T-helper 1 cell (primary cell): Measurements from ENCODE around the gene SPTB.

Source experiments
- DNase-seq, 5 donors: peaks; one replicate each; pipeline ENCODE4 v3.0.0-alpha.2; 2012 to 2020

SPTB gene

GRCh38 chr14:64784006-64784405 is 95.7 kb downstream of the SPTB start:
- no peak for DNase-seq

- DNase-seq, result no peak
Measured at GRCh38 chr14:64782196-64782595, 97.5 kb downstream of the SPTB start.

DNA sequence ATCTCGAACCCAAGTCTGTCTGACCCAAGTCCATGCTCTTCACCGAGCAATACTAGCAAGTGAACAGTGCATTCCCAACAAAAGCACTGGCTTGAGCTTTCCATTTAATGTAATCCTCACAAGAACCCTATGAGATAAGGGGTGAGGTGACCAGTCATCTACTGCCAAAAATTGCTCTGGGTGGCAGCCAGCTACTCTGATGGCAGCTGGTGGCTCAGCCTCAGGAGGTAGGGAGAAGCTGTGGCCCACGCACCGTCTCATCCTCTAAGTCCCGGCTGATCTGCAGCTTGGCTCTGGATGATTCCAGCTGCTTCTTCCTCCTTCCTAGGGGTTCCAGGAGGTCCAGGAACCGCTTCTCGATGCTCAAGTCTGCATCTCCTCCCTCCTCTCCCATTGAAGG is 100.2 kb downstream of the SPTB start:
- DNase-seq, result no peak

GRCh38 chr14:64778104-64778754 is 101.5 kb downstream of the SPTB start:
- DNase-seq, result no peak

- DNase-seq, result no peak
Measured at GRCh38 chr14:64777461-64777860, 102.2 kb downstream of the SPTB start.

DNA sequence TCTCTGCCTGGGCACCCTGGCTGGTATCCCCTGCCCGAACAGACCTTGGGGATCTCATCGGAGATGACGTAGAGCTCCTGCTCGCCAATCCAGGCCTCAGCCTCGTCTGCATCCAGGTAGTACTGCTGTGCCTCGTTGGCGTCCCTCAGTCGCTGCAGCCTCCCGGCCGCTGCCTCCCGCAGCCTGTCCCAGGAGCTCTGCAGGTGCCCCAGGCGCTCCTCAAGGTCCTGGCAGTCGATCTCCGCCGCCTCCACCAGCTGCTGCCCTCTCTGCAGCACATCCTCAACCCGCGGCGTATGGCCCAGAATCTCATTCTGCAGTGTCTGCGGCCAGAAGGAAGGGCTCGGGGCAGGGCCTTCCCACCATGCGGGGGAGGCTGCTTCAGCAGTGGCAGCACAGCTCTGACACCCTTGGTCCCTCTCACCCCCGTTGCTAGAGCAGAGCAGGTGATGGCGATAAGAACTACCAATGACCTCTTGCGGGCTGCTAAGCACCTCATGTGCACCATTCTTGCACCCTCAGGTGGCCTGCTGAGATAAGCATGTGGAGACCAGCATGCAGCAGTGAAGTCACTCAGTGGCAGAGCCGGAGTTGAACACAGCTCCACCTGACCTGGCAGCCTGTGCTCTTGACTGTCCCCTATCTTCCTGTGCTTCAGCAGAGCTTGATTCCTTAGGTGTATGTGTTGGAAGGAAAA is 104.5 kb downstream of the SPTB start:
- no peak for DNase-seq

DNA sequence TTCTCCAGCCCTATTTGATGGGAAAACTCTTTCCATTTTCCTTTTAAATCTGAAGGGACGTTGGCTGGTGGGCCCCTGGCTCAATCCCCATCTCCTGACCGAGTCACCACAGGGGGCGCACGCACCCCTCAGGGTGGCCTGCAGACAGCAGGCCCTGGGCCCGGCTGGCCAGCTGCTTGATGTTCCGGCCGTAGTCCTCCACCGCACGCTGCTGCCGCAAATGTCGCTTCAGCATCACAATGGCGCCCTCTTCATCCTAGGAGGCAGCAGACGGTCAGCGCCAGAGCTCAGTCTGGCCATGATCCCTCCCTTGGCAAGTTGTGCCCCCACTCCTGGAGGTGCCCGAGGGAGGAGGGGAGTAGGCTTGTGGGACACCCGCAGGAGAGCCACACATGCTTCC is 105.4 kb downstream of the SPTB start:
- DNase-seq, result no peak

GRCh38 chr14:64773577-64773976 is 106.1 kb downstream of the SPTB start:
- DNase-seq, result no peak

GRCh38 chr14:64773046-64773445 is 106.7 kb downstream of the SPTB start:
- no peak for DNase-seq

DNA sequence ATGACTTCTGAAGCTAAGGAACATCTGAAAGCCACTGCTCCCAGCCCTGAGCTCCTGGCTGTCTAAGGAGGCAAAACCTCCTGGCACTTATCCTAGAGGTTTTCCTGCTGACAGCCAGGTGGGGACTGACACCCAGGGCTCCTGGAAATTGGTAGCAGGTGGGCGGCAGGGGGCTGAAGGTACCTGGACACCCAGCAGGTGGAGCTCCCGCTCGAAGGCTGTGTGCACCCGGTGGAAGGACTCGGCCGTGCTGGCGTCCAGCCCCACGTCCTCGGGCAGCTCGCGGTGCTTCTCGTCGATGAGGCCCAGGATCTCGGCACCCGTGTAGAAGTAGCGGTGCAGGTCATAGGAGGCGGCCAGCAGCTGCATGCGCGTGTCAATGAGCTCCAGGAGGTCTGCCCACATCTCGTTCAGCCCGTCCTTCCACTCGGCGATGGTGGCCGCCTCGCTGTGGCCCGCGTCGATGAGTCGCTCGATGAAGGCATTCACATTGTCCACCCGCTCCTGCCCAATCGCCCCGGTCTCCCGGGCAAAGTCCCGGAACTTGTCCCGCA is 107.2 kb downstream of the SPTB start:
- no peak for DNase-seq

DNA sequence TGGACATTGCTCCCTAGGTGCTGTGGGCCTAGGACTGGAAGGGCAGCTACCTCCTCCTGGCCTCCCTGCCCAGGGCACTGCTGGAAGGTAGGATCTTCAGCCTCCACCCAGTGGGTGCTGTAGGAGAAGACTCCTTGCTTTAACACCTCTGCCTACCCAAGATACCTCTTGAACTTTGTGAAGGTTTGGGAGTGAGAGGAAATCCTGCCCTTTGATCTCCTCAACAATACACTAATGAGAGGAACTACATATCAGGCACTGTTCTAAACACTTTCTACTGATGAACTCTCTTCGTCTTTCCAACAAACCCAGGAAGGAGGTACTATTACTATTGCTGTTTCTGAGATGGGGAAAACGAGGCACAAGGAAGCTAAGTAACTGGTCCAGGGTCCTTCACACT is 108.5 kb downstream of the SPTB start:
- no peak for DNase-seq

DNA sequence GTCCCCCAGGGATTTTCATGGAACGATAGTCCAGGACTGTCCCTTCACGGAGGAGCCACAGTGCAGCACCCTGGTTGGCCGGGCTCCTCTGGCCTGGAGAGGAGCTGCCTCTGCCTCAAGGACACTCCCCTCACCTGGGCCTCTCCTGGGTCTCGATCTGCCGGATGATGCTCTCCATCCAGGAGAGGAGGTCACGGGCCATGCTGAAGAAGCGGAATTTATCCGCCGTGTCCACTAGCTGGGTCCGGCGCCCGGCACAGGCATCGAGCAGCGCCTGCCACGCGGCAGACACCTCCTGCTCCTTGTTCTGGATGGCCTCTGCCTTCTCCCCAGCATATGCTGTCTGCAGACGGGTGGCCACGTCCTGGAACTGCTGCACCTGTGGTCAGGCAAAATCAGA is 109.0 kb downstream of the SPTB start:
- no peak for DNase-seq

GRCh38 chr14:64769096-64770020 is 110.3 kb downstream of the SPTB start:
- no peak for DNase-seq

- DNase-seq, result no peak
Measured at GRCh38 chr14:64768401-64769095, 111.2 kb downstream of the SPTB start.

DNA sequence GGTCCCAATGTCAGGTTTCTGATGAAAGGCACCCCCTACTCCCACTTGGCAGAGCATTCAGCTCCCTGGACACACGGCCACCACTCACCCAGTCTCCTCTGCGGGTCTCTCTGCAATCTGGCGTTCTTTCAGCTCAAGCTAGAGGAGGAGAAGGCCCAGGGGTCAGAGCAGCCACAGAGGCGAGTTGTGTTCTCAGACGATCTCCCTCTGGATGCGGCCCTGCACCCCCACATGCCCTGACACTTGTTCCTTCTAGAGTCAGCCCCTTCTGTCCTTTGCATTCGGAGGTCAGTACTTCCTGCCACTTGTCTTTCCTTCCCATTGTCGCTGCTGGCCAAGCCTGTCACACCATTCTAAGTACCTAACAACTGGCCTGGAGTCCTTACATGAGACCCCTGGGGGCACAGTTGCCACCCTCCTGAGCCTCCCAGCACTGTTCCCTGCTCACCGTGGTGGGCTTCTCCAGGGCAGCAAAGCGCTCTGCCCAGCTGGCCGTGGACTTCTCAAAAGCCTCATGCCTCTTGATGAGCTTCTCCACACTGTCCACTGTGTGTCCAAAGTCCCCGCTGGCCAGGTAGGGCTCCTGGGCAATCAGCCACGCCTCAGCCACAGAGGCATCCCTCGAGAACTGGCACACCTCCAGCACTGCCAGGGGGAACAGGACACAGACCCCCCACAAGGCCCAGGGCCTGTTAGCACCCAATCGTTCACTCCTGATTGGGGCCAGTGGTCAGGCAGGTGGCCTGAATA is 112.3 kb downstream of the SPTB start:
- DNase-seq, result no peak

DNA sequence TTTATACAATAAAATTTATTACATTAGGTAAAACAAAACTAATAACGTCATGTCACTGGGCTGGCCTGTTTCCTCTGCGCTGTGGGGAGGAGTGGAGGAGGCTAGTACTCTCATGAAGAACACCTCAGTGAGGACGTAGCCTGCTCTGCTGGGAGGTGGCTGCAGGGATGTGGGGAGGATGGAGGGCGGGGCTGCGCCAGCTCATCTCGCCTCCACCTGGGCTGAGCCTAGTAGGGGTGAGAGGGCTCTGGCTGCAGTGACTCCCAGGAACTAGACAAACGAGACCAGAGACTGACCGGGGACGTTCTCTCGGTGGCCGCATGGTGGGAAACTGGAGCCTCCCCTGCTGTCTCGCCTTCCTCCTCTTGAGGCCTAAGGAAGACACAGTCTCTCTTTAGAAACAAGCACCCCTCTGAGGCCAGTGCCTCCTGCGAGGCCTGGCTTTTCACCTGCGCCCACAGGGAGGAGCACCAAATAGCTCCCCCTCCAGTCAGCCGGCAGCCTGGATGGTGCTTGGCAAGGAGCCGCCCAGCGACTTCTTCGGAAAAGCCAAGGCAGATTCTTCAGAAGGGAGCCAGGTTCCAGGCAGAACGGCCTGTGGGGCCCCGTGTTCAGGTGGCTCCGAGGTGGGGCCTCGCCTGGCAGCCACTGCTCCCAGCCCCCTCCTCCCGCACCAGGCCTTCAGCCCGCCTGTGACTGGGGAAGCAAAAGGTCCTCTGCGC is 113.1 kb downstream of the SPTB start:
- no peak for DNase-seq

GRCh38 chr14:64765740-64766302 is 113.9 kb downstream of the SPTB start:
- DNase-seq, result no peak

DNA sequence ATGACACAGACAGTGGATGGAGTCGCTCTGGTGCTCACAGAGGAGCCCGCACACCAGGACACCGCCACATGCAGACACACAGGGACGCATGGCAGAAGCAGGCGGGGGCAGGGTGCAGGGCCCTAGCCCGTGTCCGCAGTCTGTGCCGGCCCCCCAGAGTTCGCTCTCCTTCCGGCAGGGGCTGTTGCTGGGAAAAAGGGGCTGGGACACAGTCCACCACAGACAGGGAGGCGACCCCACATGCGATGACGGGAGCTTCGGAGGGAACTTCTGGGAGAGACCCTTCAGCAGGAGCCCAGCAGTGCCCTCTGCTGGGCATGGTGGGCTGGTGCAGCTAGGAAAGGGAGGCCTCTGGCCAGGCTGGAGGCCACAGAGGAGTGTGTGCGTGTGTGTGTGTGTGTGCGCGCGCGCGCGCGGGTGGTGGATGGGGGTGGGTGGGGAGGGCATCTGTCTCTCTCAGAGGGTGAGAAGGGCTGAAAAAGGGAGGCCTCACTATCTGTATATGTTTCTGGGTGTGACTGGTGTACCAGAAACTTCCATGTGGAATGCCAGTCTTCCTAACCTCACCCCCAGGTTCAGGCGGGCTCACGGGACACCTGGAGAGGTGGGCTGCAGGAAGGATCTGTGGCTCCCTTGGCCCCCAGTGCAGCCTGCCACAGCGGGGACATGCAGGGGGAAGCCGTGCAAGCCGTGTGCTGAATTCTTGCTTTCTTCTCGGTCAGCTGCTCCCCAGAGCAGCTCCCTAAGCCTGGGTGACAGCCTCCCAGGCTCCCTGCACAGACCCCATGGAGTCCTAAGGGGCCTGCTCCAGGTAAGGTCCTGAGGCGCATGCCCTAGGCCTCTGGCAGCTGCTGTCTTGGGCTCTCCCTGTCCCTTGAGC is 114.8 kb downstream of the SPTB start:
- DNase-seq, result peak; percentile 34 to 72 (median 56)

DNA sequence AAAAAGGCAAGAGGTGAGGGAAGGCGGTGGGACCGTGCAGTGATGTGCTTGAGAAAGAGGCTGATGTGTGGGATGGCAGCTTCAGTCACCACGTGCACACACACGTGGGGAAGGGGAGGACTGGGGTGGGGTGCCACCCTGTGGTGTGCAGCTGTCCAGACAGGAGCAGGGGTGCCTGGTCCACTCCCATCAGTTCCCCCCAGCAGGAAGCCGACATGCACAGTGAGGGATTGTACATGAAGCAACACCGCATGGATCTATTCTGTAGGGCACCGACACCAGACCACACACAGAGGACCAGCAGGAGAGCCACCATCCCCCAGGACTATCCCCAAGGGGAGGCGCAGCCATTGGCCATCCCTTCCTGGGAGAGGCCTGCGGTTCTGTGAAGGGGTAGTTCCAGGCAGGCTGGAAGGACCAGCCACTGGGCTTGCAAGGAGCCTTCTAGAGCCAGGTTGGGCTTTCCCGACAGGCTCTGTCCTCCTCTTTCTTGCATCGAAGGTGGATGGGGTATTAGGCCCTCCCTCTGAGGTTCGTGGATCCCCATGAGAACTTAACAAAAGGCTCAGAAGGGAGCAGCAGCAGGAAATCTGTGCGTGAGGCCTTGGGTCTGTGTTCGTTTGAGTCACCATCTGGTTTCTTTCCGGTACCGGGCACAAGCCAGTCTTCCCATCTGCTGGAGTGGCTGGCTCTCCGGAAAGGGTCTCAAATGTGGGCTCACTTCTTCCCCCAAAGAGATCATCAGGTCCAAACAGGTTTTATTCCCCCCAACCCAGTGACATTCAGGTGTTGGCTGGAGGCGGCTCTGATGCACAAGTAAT is 115.7 kb downstream of the SPTB start:
- peak in 1 of 5 donors; percentile 13 for DNase-seq
